DMS153 (cell line): Measurements from ENCODE around the gene ZGLP1.

Source experiments
- DNase-seq: peaks from one replicate; lab custom pipeline; 2025; lab: John Stamatoyannopoulos, UW

The ZGLP1 gene

GRCh38 chr19:10277795-10278589, 31.6 kb downstream of the ZGLP1 start:
- DNase-seq, result no peak

- DNase-seq, result no peak
These were observed 35.0 kb downstream of the ZGLP1 start for GRCh38 chr19:10274589-10274988.

DNA sequence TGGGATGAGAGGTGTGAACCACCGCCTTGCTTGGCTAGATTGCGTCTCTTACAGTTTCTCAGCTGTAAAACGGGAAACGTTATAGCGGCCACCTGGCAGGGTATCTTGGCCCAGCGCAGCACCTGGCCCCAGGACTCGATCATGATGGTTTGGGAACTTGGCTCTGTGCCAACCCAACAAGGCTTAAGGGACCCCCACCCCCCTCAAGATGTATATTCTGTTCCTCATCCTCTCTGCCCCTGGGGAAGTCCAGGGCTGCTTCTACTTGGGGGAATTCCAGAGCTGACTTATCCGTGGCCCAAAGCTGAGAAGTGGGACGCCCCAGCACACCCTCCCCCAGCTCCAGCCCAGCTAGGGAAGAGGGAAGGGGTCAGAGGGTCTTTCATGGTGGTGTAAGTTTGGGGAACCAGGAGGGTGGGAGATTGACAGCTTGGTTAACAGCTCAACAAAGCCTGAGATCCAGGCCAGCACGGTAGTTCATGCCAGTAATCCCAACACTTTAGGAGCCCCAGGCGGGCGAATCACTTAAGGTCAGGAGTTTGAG, 38.0 kb downstream of the ZGLP1 start:
- no peak for DNase-seq

DNA sequence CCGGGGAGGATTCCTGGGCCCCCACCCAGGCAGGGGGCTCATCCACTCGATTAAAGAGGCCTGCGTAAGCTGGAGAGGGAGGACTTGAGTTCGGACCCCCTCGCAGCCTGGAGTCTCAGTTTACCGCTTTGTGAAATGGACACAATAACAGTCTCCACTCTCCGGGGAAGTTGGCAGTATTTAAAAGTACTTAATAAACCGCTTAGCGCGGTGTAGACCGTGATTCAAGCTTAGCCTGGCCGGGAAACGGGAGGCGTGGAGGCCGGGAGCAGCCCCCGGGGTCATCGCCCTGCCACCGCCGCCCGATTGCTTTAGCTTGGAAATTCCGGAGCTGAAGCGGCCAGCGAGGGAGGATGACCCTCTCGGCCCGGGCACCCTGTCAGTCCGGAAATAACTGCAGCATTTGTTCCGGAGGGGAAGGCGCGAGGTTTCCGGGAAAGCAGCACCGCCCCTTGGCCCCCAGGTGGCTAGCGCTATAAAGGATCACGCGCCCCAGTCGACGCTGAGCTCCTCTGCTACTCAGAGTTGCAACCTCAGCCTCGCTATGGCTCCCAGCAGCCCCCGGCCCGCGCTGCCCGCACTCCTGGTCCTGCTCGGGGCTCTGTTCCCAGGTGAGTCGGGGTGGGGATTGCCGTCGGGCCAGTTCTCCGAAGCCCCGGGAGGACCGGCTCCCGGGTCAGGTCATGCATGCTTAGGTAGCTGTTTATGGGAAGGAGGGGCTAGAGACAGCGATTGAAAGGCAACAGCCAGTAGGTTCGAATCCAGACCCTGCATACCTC, 38.8 kb downstream of the ZGLP1 start, which contains the start of gene ICAM1:
ICAM1 (plus strand) TSS at position 505 of the 779 bp plus-strand sequence; CDS start at position 545, 40 bp downstream.
- peak; percentile 52 for DNase-seq

DNA sequence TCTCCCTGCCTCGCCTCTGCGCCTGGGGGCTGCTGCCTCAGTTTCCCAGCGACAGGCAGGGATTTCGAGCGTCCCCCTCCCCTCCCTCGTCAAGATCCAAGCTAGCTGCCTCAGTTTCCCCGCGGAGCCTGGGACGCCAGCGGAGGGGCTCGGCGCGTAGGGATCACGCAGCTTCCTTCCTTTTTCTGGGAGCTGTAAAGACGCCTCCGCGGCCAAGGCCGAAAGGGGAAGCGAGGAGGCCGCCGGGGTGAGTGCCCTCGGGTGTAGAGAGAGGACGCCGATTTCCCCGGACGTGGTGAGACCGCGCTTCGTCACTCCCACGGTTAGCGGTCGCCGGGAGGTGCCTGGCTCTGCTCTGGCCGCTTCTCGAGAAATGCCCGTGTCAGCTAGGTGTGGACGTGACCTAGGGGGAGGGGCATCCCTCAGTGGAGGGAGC, 39.4 kb downstream of the ZGLP1 start:
- no peak for DNase-seq

DNA sequence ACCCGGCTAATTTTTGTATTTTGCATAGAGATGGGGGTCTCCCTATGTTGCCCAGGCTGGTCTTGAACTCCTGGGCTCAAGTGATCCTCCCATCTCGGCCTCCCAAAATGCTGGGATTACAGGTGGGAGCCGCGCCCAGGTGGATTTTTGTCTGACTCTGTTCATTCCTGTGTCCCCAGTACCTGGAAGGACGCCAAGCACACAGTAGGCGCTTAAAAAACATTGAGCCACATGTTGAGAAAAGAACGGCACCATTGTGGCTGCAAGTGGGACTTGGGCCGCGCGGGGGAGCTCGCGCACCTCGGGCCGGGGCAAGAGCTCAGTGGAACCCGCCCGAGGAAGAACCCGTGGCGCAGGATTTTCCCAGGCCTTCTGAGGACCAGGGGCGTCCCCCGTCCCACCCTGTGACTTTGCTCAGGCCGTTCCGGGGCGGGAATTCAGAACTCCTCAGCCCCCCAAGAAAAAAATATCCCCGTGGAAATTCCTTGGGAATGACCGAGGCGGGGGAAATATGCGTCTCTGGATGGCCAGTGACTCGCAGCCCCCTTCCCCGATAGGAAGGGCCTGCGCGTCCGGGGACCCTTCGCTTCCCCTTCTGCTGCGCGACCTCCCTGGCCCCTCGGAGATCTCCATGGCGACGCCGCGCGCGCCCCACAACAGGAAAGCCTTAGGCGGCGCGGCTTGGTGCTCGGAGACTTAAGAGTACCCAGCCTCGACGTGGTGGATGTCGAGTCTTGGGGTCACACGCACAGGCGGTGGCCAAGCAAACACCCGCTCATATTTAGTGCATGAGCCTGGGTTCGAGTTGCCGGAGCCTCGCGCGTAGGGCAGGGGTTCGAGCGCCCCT, 40.1 kb downstream of the ZGLP1 start:
- peak; percentile 11 for DNase-seq

GRCh38 chr19:10268071-10268470, 41.5 kb downstream of the ZGLP1 start:
- DNase-seq, result no peak

- DNase-seq, result no peak
These were observed 42.9 kb downstream of the ZGLP1 start for GRCh38 chr19:10266706-10267105.

- no peak for DNase-seq
These were observed 46.8 kb downstream of the ZGLP1 start for GRCh38 chr19:10262771-10263170.

DNA sequence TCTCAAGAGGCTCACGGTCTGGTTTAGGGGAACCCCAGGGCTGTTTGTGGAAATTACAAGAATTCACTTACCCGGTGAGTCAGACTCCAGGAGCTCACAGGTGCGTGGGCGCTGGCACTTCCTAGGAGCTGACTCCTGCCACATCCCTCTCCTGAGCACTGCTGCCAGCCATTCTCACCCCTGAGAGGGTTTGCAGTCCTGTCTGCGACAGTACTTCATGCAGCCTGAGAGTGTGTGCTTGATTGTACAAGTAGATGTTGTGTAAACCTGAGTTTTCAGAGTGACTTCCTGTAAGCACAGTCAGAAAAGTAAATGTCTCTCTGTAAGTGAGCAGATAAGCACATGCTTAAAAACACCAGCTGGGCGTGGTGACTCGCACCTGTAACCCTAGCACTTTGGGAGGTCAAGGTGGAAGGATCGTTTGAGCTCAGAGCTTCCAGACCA, 49.5 kb downstream of the ZGLP1 start:
- DNase-seq, result peak; percentile 15

DNA sequence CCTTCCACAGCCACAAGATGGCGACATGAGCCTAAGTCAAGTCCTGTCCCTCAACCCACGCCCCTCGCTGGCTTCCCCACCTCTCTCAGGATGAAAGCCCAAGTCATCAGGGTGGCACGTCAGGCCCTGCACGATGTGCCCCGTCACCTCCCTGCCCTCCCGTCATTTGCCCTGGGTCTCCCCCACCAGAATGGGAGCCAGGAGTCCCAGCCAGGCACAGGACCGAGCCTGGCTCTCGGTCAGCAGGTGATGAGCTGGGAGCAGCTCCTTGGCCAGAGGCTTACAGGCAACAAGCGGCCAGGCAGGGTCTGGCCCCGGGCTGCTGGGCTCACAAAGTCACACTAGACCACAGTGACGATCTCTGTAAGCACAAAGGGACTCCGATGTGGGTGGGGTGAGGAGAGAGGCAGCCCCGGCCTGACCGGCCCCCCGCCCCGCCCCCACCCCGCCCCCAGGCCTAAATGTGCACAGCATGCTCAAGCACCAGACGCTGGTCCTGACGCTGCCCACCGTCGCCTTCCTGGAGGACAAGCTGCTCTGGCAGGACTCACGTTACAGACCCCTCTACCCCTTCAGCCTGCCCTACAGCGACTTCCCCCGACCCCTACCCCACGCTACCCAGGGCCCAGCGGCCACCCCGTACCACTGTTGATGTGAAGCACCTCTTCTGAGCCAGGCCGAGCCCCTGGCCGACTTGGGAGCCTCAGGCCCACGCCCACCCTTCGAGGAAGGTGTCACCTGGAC, 50.3 kb downstream of the ZGLP1 start:
- DNase-seq, result peak; percentile 67

- no peak for DNase-seq
These were observed 51.4 kb downstream of the ZGLP1 start for GRCh38 chr19:10258080-10258710.

DNA sequence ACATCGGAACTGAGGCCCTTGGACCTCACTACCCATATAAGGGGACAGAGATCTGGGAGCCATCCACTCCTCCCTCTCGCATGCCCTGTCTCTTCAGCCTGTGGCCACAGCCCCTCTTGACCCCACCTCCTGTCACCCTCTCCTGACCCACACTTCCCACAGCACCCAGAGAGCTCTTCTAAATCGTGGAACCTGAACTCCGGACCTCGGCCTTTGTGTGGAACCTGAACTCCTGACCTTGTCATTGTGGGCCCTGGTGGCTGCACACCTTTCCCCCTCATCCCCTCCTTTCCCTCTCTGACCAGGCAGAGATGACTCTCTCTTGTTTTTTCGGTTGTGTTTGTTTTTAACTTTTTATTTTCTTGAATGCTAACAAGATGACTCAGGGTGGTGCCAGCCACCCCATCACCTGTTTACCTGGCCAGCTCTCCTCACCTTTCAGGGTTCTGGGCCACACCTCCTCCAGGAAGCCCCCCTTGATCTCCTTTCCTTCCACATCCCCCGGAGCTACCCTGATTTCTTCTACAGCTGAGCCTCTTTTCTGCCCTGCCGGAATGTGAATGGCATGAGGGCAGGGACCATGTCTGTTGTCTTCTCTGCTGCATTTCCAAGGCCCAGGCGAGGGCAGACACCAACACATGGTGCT, 52.5 kb downstream of the ZGLP1 start:
- DNase-seq, result no peak

GRCh38 chr19:10256551-10256950, 53.1 kb downstream of the ZGLP1 start:
- DNase-seq, result no peak

GRCh38 chr19:10255358-10255757, 54.3 kb downstream of the ZGLP1 start:
- no peak for DNase-seq
